IMR-90 (cell line): ENCODE results near the gene PRKCA. TPM values are rescaled to one million over a fixed set of nuclear protein-coding genes. Genes with fewer than 3 reads are reported as not detected.

Experiments used
- ATAC-seq: fragments of 200-7000 bp; cut with Tn5 transposase; 2 replicates; pipeline ENCODE4 v1.9.1; 2020; ENCODE audit warnings: low read depth, mild to moderate bottlenecking, moderate library complexity
- BruUV-seq: library from RNA; stranded (reverse); fragments of 400-500 nt; replicated peaks from 2 replicates; lab custom pipeline; 2021; lab: Mats Ljungman, UMichigan
- CTCF ChIA-PET: fragments of 300-600 bp; formaldehyde crosslinking; extraction: SDS; loops from one replicate; lab custom pipeline; 2021; ENCODE audit warnings: antibody characterized with exemption; lab: Yijun Ruan, JAX
- POLR2A ChIA-PET: fragments of 300-600 bp; sonication (Branson Sonifier 250); formaldehyde crosslinking; loops from one replicate; lab custom pipeline; 2022; ENCODE audit warnings: antibody characterized with exemption; ENCODE audit not compliant: unreplicated experiment; lab: Charles Lee
- DNase-seq: peaks from one replicate; pipeline ENCODE4 v3.0.0; 2013
- H2AFZ ChIP-seq: replicated peaks from 2 replicates; pipeline ENCODE3; 2013; ENCODE audit warnings: low read length, mild to moderate bottlenecking; ENCODE audit not compliant: poor library complexity
- H2AK5ac ChIP-seq: 2 replicates; pipeline ENCODE4 v1.6.1; 2013; ENCODE audit warnings: low read depth, low read length, inconsistent platforms
- H2AK9ac ChIP-seq: replicated peaks from 2 replicates; pipeline ENCODE3; 2013; ENCODE audit warnings: mild to moderate bottlenecking, low read depth, low read length, moderate library complexity; ENCODE audit not compliant: poor library complexity
- H2BK120ac ChIP-seq: 2 replicates; pipeline ENCODE4 v1.6.1; 2013; ENCODE audit warnings: low read depth, low read length, inconsistent platforms
- H2BK15ac ChIP-seq: 3 replicates; pipeline ENCODE4 v1.6.1; 2013; ENCODE audit warnings: low read depth, low read length, inconsistent platforms
- H2BK20ac ChIP-seq: 2 replicates; pipeline ENCODE4 v1.6.1; 2013; ENCODE audit warnings: low read depth, mild to moderate bottlenecking, inconsistent platforms, low read length, moderate library complexity
- H2BK5ac ChIP-seq: 2 replicates; pipeline ENCODE4 v1.6.1; 2013; ENCODE audit warnings: mild to moderate bottlenecking, low read depth, low read length, inconsistent platforms; ENCODE audit not compliant: poor library complexity, severe bottlenecking
- H3K14ac ChIP-seq: replicated peaks from 2 replicates; pipeline ENCODE4 v1.6.1; 2013; ENCODE audit warnings: low read depth, low read length, inconsistent platforms
- H3K18ac ChIP-seq: 2 replicates; pipeline ENCODE4 v1.6.1; 2013; ENCODE audit warnings: low read depth, low read length, control low read depth
- H3K23ac ChIP-seq: 2 replicates; pipeline ENCODE4 v1.6.1; 2013; ENCODE audit warnings: low read depth, low read length, inconsistent platforms
- H3K27ac ChIP-seq: 2 replicates; pipeline ENCODE4 v1.5.1; 2013; ENCODE audit warnings: mild to moderate bottlenecking, control low read depth, low read length; ENCODE audit not compliant: insufficient read depth
- H3K27me3 ChIP-seq: 2 replicates; pipeline ENCODE4 v1.6.1; 2013; ENCODE audit warnings: low read length; ENCODE audit not compliant: control insufficient read depth, insufficient read depth
- H3K36me3 ChIP-seq: 2 replicates; pipeline ENCODE4 v1.6.1; 2013; ENCODE audit warnings: low read length, mixed read lengths; ENCODE audit not compliant: control insufficient read depth, insufficient read depth
- H3K4ac ChIP-seq: 2 replicates; pipeline ENCODE4 v1.6.1; 2013; ENCODE audit warnings: low read depth, low read length, inconsistent platforms
- H3K4me1 ChIP-seq: 2 replicates; pipeline ENCODE4 v1.6.1; 2013; ENCODE audit warnings: low read length, mixed read lengths; ENCODE audit not compliant: control insufficient read depth, insufficient read depth
- H3K4me2 ChIP-seq: 2 replicates; pipeline ENCODE4 v1.6.1; 2013; ENCODE audit warnings: low read depth, mild to moderate bottlenecking, control low read depth, low read length, moderate library complexity
- H3K4me3 ChIP-seq: 2 replicates; pipeline ENCODE4 v1.5.1; 2013; ENCODE audit warnings: low read depth, mild to moderate bottlenecking, control low read depth, low read length, moderate library complexity; ENCODE audit not compliant: insufficient read depth
- H3K56ac ChIP-seq: 2 replicates; pipeline ENCODE4 v1.6.1; 2013; ENCODE audit warnings: low read length, inconsistent platforms; ENCODE audit not compliant: insufficient read depth; ENCODE audit errors: extremely low read depth
- H3K79me1 ChIP-seq, 2 experiments: 2 replicates each; pipeline ENCODE4 v1.6.1; 2013; ENCODE audit warnings: low read length in 2 of 2, inconsistent platforms in 1 of 2, low read depth in 1 of 2
- H3K9ac ChIP-seq: 2 replicates; pipeline ENCODE4 v1.6.1; 2013; ENCODE audit warnings: low read depth, low read length, control low read depth
- H3K9me1 ChIP-seq: 2 replicates; pipeline ENCODE4 v1.6.1; 2013; ENCODE audit warnings: low read length, inconsistent platforms; ENCODE audit not compliant: insufficient read depth
- H3K9me3 ChIP-seq: 2 replicates; pipeline ENCODE4 v1.6.1; 2013; ENCODE audit warnings: low read length; ENCODE audit not compliant: control insufficient read depth, insufficient read depth
- H4K20me1 ChIP-seq: 2 replicates; pipeline ENCODE4 v1.6.1; 2013; ENCODE audit warnings: low read length, inconsistent platforms; ENCODE audit not compliant: insufficient read depth
- H4K5ac ChIP-seq: 2 replicates; pipeline ENCODE4 v1.6.1; 2013; ENCODE audit warnings: mild to moderate bottlenecking, low read depth, low read length, control low read depth
- H4K8ac ChIP-seq, 2 experiments: 2 replicates each; pipeline ENCODE4 v1.6.1; 2013; ENCODE audit warnings: low read depth in 2 of 2, low read length in 2 of 2, control low read depth in 1 of 2, inconsistent platforms in 1 of 2
- H4K91ac ChIP-seq: 2 replicates; pipeline ENCODE4 v1.6.1; 2013; ENCODE audit warnings: low read depth, low read length, inconsistent platforms; ENCODE audit not compliant: insufficient read depth
- BHLHE40 ChIP-seq: fragments of 150-350 bp; IDR thresholded peaks from 2 replicates; pipeline ENCODE4 v1.6.1; 2016; ENCODE audit warnings: mild to moderate bottlenecking, low read depth, low read length
- MAFK ChIP-seq: IDR thresholded peaks from 2 replicates; pipeline ENCODE4 v1.6.1; 2012; ENCODE audit warnings: low read depth, low read length, improper control_type of control experiment
- MAZ ChIP-seq: IDR thresholded peaks from 2 replicates; pipeline ENCODE4 v1.6.1; 2012; ENCODE audit warnings: low read depth, mild to moderate bottlenecking, low read length, improper control_type of control experiment, moderate library complexity, borderline replicate concordance
- MXI1 ChIP-seq: IDR thresholded peaks from 2 replicates; pipeline ENCODE4 v1.6.1; 2012; ENCODE audit warnings: low read depth, mild to moderate bottlenecking, low read length, moderate library complexity, borderline replicate concordance
- RAD21 ChIP-seq: IDR thresholded peaks from 2 replicates; pipeline ENCODE4 v1.6.1; 2012; ENCODE audit warnings: low read length, improper control_type of control experiment
- RCOR1 ChIP-seq: IDR thresholded peaks from 2 replicates; pipeline ENCODE4 v1.6.1; 2012; ENCODE audit warnings: mild to moderate bottlenecking, low read length, improper control_type of control experiment; ENCODE audit not compliant: insufficient replicate concordance
- WGBS, 2 experiments: methylation state at CpG; one replicate each; pipeline versions ENCODE4 v1.1.5 to v1.1.7; 2013; ENCODE audit warnings: missing lambda C conversion rate in 2 of 2; ENCODE audit not compliant: insufficient read length in 1 of 2; ENCODE audit errors: extremely low coverage in 2 of 2; 5-methylcytosine and 5-hydroxymethylcytosine counted together
- dilution Hi-C: fragments of 300-500 bp; cut with HindIII; formaldehyde crosslinking; loops from one replicate; pipeline ENCODE4 v1.14.3; 2018; ENCODE audit warnings: low sequenced_read_pairs; ENCODE audit not compliant: unreplicated experiment
- in situ Hi-C: fragments of 300-500 bp; cut with MboI; formaldehyde crosslinking; loops from 3 replicates; pipeline ENCODE4 v1.14.3; 2019; ENCODE audit warnings: low sequenced_read_pairs, inconsistent platforms, mixed read lengths
- intact Hi-C: fragments of 100-400 bp; cut with micrococcal nuclease; formaldehyde crosslinking; loops from 2 replicates; pipeline ENCODE4 v1.10.0; 2022
- polyA plus RNA-seq, 3 experiments: library from polyadenylated mRNA; depleted of rRNA; stranded (reverse); fragments of >200 nt; gene quantifications; 2 replicates each; pipeline ENCODE4 v1.2.3, GENCODE V29; 2012; ENCODE audit warnings: low replicate concordance in 1 of 3
- total RNA-seq: library from RNA; depleted of rRNA; stranded (reverse); fragments of >200 nt; gene quantifications from 2 replicates; pipeline ENCODE4 v1.2.3, GENCODE V29; 2012

The PRKCA gene
- total and polyA plus RNA-seq, 2 of the 4 experiments (the other 2 are of a cell fraction) = 31.0 to 46.0 TPM

GRCh38 chr17:66715076-66715675 lies 412.8 kb downstream of the PRKCA start:
- no peak overlapping the region for H4K8ac ChIP-seq
- no peaks in the 10 kb centered on the region for H3K27me3 ChIP-seq
- H2BK20ac ChIP-seq = no peak overlapping the region
- no peaks in the 10 kb centered on the region for H3K4me1 ChIP-seq
- no peak overlapping the region for H3K9ac ChIP-seq
- no peak overlapping the region for H2AFZ ChIP-seq
- dilution Hi-C loops = no loop called here
- no peak overlapping the region for H3K56ac ChIP-seq
- in situ Hi-C loops = loop anchor here (5.0 kb wide), 1 partner anchor 192 kb away; no protein-coding TSS in a partner anchor
- no peak overlapping the region for H2BK15ac ChIP-seq
- no peak overlapping the region for H4K91ac ChIP-seq
- peaks cover 7% of the 10 kb centered on the region; the same call in 1 of the 2 replicates for H4K20me1 ChIP-seq
- DNase-seq (no peak), ATAC-seq (no peak)
- CTCF ChIA-PET = no interaction called here
- H3K36me3 ChIP-seq = peaks cover 9% of the 10 kb centered on the region; the same call in 1 of the 2 replicates
- TF ChIP-seq RCOR1 (no peak), RAD21 (no peak), MAFK (no peak), MAZ (no peak), MXI1 (no peak), BHLHE40 (no peak)
- H2BK120ac ChIP-seq = no peak overlapping the region
- no peak overlapping the region for H2AK5ac ChIP-seq
- no peak overlapping the region for H2BK5ac ChIP-seq
- H3K23ac ChIP-seq = no peak overlapping the region
- H3K9me1 ChIP-seq = no peaks in the 10 kb centered on the region
- no peak overlapping the region for H3K18ac ChIP-seq
- no peak overlapping the region for H3K4me3 ChIP-seq
- POLR2A ChIA-PET = no interaction called here
- no peak overlapping the region for H3K27ac ChIP-seq
- H3K79me1 ChIP-seq = peaks cover 1 to 3% of the 10 kb centered on the region in 2 experiments; a peak in 1 of 4 replicates
- 100% methylated on average over 1 of the region's 11 CpGs; no CpG with 5 or more reads in 1 of the 2 experiments for WGBS, 2 experiments
- H4K5ac ChIP-seq = no peak overlapping the region
- H3K9me3 ChIP-seq = no peaks in the 10 kb centered on the region
- H2AK9ac ChIP-seq = no peak overlapping the region
- no peak overlapping the region for H3K14ac ChIP-seq
- intact Hi-C loops = no loop called here
- no peak overlapping the region for H3K4me2 ChIP-seq
- BruUV-seq = no TSS peak
- no peak overlapping the region for H3K4ac ChIP-seq
